SU-DHL-6 (cell line): Measurements from ENCODE around the gene HLA-DOA.

Experiments
- CTCF ChIP-seq: fragments of 200-600 bp; sonication (generic); IDR thresholded peaks from one replicate; pipeline ENCODE4 v1.5.1; 2017; ENCODE audit warnings: antibody characterized with exemption, mild to moderate bottlenecking, low read length, moderate library complexity; ENCODE audit not compliant: insufficient read depth, poor library complexity, severe bottlenecking
- EZH2phosphoT487 ChIP-seq: fragments of 200-600 bp; sonication (generic), shearing (Covaris generic); conservative IDR thresholded peaks from 2 replicates; pipeline ENCODE4 v1.6.1; 2018; ENCODE audit warnings: mild to moderate bottlenecking, antibody characterized with exemption, low read length, moderate library complexity, mixed read lengths

- TF ChIP-seq CTCF, result no peak
- no peak for TF ChIP-seq EZH2phosphoT487
Measured at GRCh38 chr6:33021917-33022316, 12.5 kb upstream of the HLA-DOA start.
